Measurements from ENCODE around the gene HMGB3.
"Not testable (repeated sequence)": the region's sequence is repeated elsewhere in the genome, so short reads cannot be mapped to it uniquely, and the experiment has no call there.

HMGB3 gene

DNA sequence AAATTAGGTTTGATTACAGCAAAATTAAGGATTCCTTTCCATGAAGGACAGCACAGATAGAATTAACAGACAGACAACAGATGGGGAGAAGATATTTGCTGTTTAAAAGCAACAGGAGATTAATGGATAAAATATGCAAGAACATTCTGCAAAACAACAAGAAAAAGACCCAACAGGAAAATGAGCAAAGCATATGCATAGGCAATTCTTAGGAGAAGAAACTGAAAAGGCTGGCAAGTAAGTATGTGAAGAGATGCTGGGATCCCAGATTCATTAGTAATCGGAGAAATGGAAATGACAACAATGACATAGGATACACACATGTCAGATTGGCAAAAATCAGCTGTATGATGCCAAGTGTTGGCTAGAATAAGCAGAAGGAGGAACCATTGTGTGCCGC, 27.5 kb upstream of the HMGB3 start:
- no peaks in the 10 kb centered on the region for H3K36me3 ChIP-seq (ENCODE audit: control insufficient read depth, insufficient read depth, low read length)
- DNase-seq = no peak
- H3K4me3 ChIP-seq (ENCODE audit: insufficient read depth, low read depth, low read length, poor library complexity, severe bottlenecking) = no peak overlapping the region
- H3K9me3 ChIP-seq (ENCODE audit: control insufficient read depth, low read length) = no peaks in the 10 kb centered on the region
- no peak overlapping the region for H3K27ac ChIP-seq (ENCODE audit: insufficient read depth, low read length, poor library complexity, severe bottlenecking)
- H3K4me1 ChIP-seq (ENCODE audit: control insufficient read depth, insufficient read depth, low read length, poor library complexity, severe bottlenecking) = no peaks in the 10 kb centered on the region
- H3K27me3 ChIP-seq (replicated peaks; ENCODE audit: control insufficient read depth, insufficient read depth, low read length, poor library complexity, severe bottlenecking) = no peaks in the 10 kb centered on the region

DNA sequence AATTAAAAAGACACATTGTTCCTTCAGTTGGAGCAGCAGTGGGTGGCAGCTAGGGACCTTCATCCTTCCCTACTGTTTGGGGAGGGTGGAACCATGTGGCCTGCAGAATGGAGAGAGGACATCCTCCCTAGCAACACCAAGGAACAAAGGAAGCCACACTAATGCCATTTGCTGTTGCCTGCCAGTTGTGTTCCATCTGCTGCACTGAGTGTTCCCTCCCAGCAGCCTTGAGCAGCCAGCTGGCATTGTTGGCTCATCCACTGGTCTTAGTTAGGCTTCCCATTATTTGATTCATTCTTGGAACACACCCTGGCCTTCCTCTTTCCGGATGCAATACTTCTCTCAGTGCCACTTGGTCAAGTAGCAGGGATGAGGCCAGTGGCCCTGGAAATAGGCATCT, 25.0 kb upstream of the HMGB3 start:
- H3K27ac ChIP-seq (ENCODE audit: insufficient read depth, low read length, poor library complexity, severe bottlenecking) = no peak overlapping the region
- no peaks in the 10 kb centered on the region for H3K36me3 ChIP-seq (ENCODE audit: control insufficient read depth, insufficient read depth, low read length)
- H3K4me3 ChIP-seq (ENCODE audit: insufficient read depth, low read depth, low read length, poor library complexity, severe bottlenecking) = no peak overlapping the region
- no peak for DNase-seq
- no peaks in the 10 kb centered on the region for H3K27me3 ChIP-seq (replicated peaks; ENCODE audit: control insufficient read depth, insufficient read depth, low read length, poor library complexity, severe bottlenecking)
- no peaks in the 10 kb centered on the region for H3K9me3 ChIP-seq (ENCODE audit: control insufficient read depth, low read length)
- no peaks in the 10 kb centered on the region for H3K4me1 ChIP-seq (ENCODE audit: control insufficient read depth, insufficient read depth, low read length, poor library complexity, severe bottlenecking)

DNA sequence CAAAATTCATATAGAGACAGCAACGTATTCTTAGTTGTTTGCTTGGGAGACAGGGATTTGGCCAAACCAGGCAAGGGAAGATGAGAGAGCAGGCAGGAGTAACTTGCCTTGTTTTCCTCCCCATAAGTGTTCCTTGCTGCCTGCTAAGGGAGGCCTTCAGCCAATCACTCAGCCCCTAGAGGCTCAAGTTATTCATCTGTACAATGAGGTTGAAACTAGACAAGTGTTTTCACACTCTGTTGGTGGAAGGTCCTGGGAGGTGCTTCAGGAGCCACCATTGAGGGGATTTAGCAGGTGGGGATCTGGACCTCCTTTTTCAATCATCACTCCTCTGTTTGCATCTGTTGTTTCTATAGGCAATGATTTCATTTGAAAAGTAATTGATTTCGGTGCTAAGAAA, 23.6 kb upstream of the HMGB3 start:
- H3K27ac ChIP-seq (ENCODE audit: insufficient read depth, low read length, poor library complexity, severe bottlenecking) = no peak overlapping the region
- H3K4me3 ChIP-seq (ENCODE audit: insufficient read depth, low read depth, low read length, poor library complexity, severe bottlenecking) = no peak overlapping the region
- H3K36me3 ChIP-seq (ENCODE audit: control insufficient read depth, insufficient read depth, low read length) = no peaks in the 10 kb centered on the region
- no peaks in the 10 kb centered on the region for H3K27me3 ChIP-seq (replicated peaks; ENCODE audit: control insufficient read depth, insufficient read depth, low read length, poor library complexity, severe bottlenecking)
- no peak for DNase-seq
- no peaks in the 10 kb centered on the region for H3K4me1 ChIP-seq (ENCODE audit: control insufficient read depth, insufficient read depth, low read length, poor library complexity, severe bottlenecking)
- H3K9me3 ChIP-seq (ENCODE audit: control insufficient read depth, low read length) = no peaks in the 10 kb centered on the region

DNA sequence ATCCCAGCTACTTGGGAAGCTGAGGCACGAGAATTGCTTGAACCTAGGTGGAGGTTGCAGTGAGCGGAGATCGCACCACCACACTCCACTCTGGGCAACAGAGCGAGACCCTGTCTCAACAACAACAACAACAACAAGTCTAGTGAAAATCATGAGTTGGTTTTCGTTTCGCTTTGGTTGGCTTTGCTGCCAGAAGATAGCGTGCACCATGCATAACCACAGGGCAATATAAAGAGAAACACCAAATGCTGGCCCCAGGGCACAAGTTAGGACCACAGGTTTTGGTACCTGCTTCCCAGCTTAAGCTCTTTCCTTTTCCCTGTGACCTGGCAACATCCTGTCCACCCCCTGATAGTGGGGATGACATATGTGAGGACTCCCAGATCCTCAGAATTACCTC, 21.5 kb upstream of the HMGB3 start:
- Histone ChIP-seq H3K27ac (ENCODE audit: insufficient read depth, low read length, poor library complexity, severe bottlenecking) (no peak overlapping the region), H3K9me3 (ENCODE audit: control insufficient read depth, low read length) (no peaks in the 10 kb centered on the region), H3K4me1 (ENCODE audit: control insufficient read depth, insufficient read depth, low read length, poor library complexity, severe bottlenecking) (no peaks in the 10 kb centered on the region), H3K27me3 (replicated peaks; ENCODE audit: control insufficient read depth, insufficient read depth, low read length, poor library complexity, severe bottlenecking) (no peaks in the 10 kb centered on the region), H3K36me3 (ENCODE audit: control insufficient read depth, insufficient read depth, low read length) (no peaks in the 10 kb centered on the region), H3K4me3 (ENCODE audit: insufficient read depth, low read depth, low read length, poor library complexity, severe bottlenecking) (no peak overlapping the region)
- no peak for DNase-seq

DNA sequence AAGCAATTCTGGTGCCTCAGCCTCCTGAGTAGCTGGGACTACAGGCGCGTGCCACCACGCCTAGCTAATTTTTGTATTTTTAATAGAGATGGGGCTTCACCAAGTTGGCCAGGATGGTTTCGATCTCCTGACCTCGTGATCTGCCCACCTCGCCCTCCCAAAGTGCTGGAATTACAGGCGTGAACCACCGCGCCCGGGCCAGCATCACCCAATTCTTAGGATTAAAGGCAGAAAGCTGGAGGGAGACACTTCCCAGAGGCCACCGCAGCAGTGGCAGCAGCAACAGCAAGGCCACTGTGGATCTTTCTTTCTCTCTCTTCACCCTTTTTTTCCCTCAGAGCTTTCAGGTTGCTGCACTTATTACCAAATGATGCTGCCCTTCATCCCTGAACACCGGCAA, 18.7 kb upstream of the HMGB3 start:
- not testable (repeated sequence) for H3K4me1 ChIP-seq (ENCODE audit: control insufficient read depth, insufficient read depth, low read length, poor library complexity, severe bottlenecking); H3K27ac ChIP-seq (ENCODE audit: insufficient read depth, low read length, poor library complexity, severe bottlenecking); H3K9me3 ChIP-seq (ENCODE audit: control insufficient read depth, low read length); DNase-seq; H3K36me3 ChIP-seq (ENCODE audit: control insufficient read depth, insufficient read depth, low read length); H3K27me3 ChIP-seq (replicated peaks; ENCODE audit: control insufficient read depth, insufficient read depth, low read length, poor library complexity, severe bottlenecking); H3K4me3 ChIP-seq (ENCODE audit: insufficient read depth, low read depth, low read length, poor library complexity, severe bottlenecking)

DNA sequence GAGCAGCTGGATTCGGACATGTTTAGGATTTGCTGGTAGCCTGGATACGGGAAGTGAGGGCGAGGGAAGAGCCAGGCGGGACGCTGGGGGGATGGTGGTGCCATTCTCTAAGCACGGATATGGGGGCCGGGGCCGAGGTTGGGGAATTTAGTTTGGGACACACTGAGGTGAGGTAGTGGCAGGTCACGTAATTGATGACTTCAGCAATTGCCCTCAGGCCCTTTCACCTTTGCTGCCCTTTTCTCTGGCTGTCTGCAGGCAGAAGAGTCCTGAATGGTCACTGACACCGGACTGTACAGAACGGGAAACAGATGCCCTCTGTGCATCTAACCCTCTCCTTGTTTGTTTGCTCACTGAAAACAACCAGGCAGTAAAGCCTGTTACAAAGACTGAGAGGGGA, 16.9 kb upstream of the HMGB3 start:
- no peaks in the 10 kb centered on the region for H3K36me3 ChIP-seq (ENCODE audit: control insufficient read depth, insufficient read depth, low read length)
- no peak overlapping the region for H3K4me3 ChIP-seq (ENCODE audit: insufficient read depth, low read depth, low read length, poor library complexity, severe bottlenecking)
- H3K27ac ChIP-seq (ENCODE audit: insufficient read depth, low read length, poor library complexity, severe bottlenecking) = no peak overlapping the region
- no peaks in the 10 kb centered on the region for H3K9me3 ChIP-seq (ENCODE audit: control insufficient read depth, low read length)
- H3K4me1 ChIP-seq (ENCODE audit: control insufficient read depth, insufficient read depth, low read length, poor library complexity, severe bottlenecking) = no peaks in the 10 kb centered on the region
- no peak for DNase-seq
- no peaks in the 10 kb centered on the region for H3K27me3 ChIP-seq (replicated peaks; ENCODE audit: control insufficient read depth, insufficient read depth, low read length, poor library complexity, severe bottlenecking)

DNA sequence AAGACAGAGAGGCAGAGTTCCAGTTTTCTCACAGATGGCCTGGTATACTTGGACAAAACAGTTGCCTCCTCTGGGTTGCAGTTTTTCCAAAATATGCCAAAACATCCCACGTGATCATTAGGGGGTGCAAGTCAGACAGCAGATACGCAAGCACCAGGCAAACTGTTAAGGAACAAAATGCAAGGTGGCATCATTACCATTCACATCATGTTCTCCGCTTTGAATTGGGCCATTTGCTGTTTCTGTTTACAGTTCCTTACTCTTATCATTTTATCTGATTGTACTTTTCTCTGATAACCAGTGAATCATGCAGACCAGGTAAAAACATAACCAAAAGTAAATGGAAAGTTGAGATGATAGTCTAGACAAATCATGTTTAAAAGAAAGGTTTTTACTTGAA, 16.4 kb upstream of the HMGB3 start:
- Histone ChIP-seq H3K27me3 (replicated peaks; ENCODE audit: control insufficient read depth, insufficient read depth, low read length, poor library complexity, severe bottlenecking) (no peaks in the 10 kb centered on the region), H3K36me3 (ENCODE audit: control insufficient read depth, insufficient read depth, low read length) (no peaks in the 10 kb centered on the region)

DNA sequence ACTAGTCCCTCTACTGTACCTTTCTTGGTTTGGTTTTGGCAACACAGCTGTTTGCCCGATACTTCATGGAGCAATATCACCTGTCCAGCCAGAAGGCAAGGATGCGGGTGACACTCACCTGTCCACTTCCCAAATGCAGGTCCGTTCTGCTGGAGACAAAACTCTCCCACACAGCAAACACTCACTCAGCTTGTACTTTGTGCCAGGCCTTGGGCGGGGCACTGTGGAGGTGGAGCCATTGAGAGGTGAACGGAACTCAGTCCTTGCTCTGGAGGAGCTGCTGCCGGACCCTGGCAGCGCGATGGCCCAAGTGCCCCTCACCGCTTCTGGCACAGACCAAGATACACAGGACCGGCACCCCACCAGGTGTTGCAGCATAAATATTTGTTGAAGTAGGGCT, 15.3 kb upstream of the HMGB3 start:
- Histone ChIP-seq H3K27ac (ENCODE audit: insufficient read depth, low read length, poor library complexity, severe bottlenecking) (no peak overlapping the region), H3K9me3 (ENCODE audit: control insufficient read depth, low read length) (no peaks in the 10 kb centered on the region), H3K27me3 (replicated peaks; ENCODE audit: control insufficient read depth, insufficient read depth, low read length, poor library complexity, severe bottlenecking) (no peaks in the 10 kb centered on the region), H3K4me3 (ENCODE audit: insufficient read depth, low read depth, low read length, poor library complexity, severe bottlenecking) (no peak overlapping the region), H3K36me3 (ENCODE audit: control insufficient read depth, insufficient read depth, low read length) (no peaks in the 10 kb centered on the region), H3K4me1 (ENCODE audit: control insufficient read depth, insufficient read depth, low read length, poor library complexity, severe bottlenecking) (no peaks in the 10 kb centered on the region)
- DNase-seq = no peak

More for the DNA sequence above, 16.4 kb upstream of the HMGB3 start:
- H3K27ac ChIP-seq (ENCODE audit: insufficient read depth, low read length, poor library complexity, severe bottlenecking) = no peak overlapping the region
- no peaks in the 10 kb centered on the region for H3K9me3 ChIP-seq (ENCODE audit: control insufficient read depth, low read length)
- DNase-seq = no peak
- H3K4me3 ChIP-seq (ENCODE audit: insufficient read depth, low read depth, low read length, poor library complexity, severe bottlenecking) = no peak overlapping the region
- H3K4me1 ChIP-seq (ENCODE audit: control insufficient read depth, insufficient read depth, low read length, poor library complexity, severe bottlenecking) = no peaks in the 10 kb centered on the region

DNA sequence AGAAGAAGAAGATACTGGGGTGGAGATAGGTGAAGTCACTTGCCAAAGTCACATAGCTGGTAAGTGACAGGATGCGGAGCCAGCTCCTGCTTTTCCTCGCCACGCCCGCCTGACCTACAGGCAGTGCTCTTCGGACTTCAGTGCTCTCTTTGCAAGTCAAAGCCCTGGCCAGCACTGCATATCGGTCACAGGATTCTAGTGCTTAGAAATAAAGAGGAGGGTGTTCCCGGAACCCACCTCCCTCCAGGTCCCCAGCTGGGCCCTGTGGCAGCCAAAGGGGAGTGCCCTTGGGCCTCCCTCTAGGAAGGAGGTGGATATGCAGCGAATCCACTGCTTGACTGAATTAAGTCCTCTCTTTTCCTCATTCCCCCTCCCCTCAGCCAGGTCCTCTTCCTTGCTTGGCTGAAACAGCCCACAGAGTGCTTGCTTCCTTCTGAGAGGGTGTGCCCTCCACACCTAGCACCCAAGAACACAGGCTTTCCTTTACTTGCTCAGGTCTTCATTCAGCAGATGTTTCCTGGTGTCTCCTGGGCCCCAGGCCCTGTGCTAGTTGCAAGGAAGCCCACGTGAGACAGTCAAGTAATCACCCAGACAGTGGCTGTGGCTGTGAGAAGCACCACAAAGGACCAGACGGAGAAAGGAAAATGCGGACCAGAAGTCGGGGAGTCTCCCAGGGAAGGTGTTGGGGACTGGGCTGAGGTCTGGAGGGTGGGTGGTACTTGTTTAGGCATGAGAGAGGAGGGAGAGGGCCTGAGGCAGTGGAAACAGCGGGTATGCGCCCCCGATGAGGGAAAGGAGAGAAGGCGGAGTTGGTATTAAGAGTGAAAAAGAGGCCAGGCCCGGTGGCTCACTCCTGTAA, 14.0 kb upstream of the HMGB3 start:
- no peak overlapping the region for H3K27ac ChIP-seq (ENCODE audit: insufficient read depth, low read length, poor library complexity, severe bottlenecking)
- no peaks in the 10 kb centered on the region for H3K9me3 ChIP-seq (ENCODE audit: control insufficient read depth, low read length)
- H3K4me1 ChIP-seq (ENCODE audit: control insufficient read depth, insufficient read depth, low read length, poor library complexity, severe bottlenecking) = no peaks in the 10 kb centered on the region
- no peak for DNase-seq
- H3K4me3 ChIP-seq (ENCODE audit: insufficient read depth, low read depth, low read length, poor library complexity, severe bottlenecking) = no peak overlapping the region
- H3K27me3 ChIP-seq (replicated peaks; ENCODE audit: control insufficient read depth, insufficient read depth, low read length, poor library complexity, severe bottlenecking) = no peaks in the 10 kb centered on the region
- H3K36me3 ChIP-seq (ENCODE audit: control insufficient read depth, insufficient read depth, low read length) = no peaks in the 10 kb centered on the region

DNA sequence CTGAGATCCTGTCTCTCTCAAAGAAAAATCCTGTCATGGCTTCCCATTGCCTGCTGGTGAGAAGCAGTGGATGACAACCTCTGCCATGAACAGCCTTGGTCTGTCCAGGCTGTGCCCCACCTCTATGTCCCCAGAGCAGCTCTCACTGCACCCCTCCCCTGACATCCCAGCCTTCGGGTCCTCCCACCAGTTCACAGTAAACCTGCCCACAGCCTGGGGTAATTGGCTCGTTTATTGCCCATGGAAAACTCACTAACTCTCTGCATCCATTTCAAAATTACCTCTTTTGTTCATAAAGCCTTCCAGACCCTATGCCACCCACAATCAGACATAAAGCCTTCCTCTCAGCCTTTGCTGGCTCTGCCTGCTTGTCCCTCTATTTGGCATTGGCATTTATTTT, 10.7 kb upstream of the HMGB3 start:
- Histone ChIP-seq H3K27ac (ENCODE audit: insufficient read depth, low read length, poor library complexity, severe bottlenecking) (no peak overlapping the region), H3K4me1 (ENCODE audit: control insufficient read depth, insufficient read depth, low read length, poor library complexity, severe bottlenecking) (no peaks in the 10 kb centered on the region), H3K9me3 (ENCODE audit: control insufficient read depth, low read length) (no peaks in the 10 kb centered on the region), H3K4me3 (ENCODE audit: insufficient read depth, low read depth, low read length, poor library complexity, severe bottlenecking) (no peak overlapping the region), H3K27me3 (replicated peaks; ENCODE audit: control insufficient read depth, insufficient read depth, low read length, poor library complexity, severe bottlenecking) (no peaks in the 10 kb centered on the region), H3K36me3 (ENCODE audit: control insufficient read depth, insufficient read depth, low read length) (no peaks in the 10 kb centered on the region)
- no peak for DNase-seq

Measured in effector memory CD4-positive, alpha-beta T cell (primary cell).